A549 (cell line): ENCODE results near the gene POU4F3. TPM values are rescaled to one million over a fixed set of nuclear protein-coding genes. Genes with fewer than 3 reads are reported as not detected.
A peak's percentile ranks its signal among the peaks of the same experiment; 100 is the strongest.

ENCODE experiments used
- ATAC-seq, 2 experiments: fragments of 200-7000 bp in 1 of 2; fragments of >200 bp in 1 of 2; cut with Nextera tagmentation in 1 of 2; cut with Tn5 transposase in 1 of 2; 3 replicates each; pipeline versions ENCODE4 v1.8.0 to v1.9.1; 2018 to 2020; ENCODE audit warnings: mild to moderate bottlenecking in 1 of 2, moderate library complexity in 1 of 2
- CTCF ChIA-PET: fragments of 300-600 bp; sonication (Branson Sonifier 250); formaldehyde crosslinking; extraction: SDS; loops from one replicate; lab custom pipeline; 2021; ENCODE audit warnings: antibody characterized with exemption, inconsistent platforms; lab: Yijun Ruan, JAX
- POLR2A ChIA-PET: fragments of 350-600 bp; formaldehyde crosslinking; extraction: SDS; loops from one replicate; lab custom pipeline; 2021; ENCODE audit warnings: antibody characterized with exemption, inconsistent platforms; lab: Yijun Ruan, JAX
- DNase-seq, 2 experiments: peaks; one replicate each; pipeline versions ENCODE4 v3.0.0 to v3.0.0-alpha.2; 2011 to 2016; ENCODE audit warnings: low read depth in 1 of 2, low spot score in 1 of 2
- FAIRE-seq: peaks from 2 replicates; lab custom pipeline; 2011; peaks lifted over from hg19 to GRCh38; lab: Jason Lieb, UNC
- H3K27ac ChIP-seq, 2 experiments: fragments of >200 bp; sonication (Bioruptor Twin); formaldehyde crosslinking; 3 replicates each; pipeline ENCODE4 v1.5.1; 2016 to 2017
- H3K4me1 ChIP-seq: fragments of >200 bp; sonication (Bioruptor Twin); formaldehyde crosslinking; 3 replicates; pipeline ENCODE4 v1.6.1; 2016
- H3K4me2 ChIP-seq: fragments of >200 bp; sonication (Bioruptor Twin); formaldehyde crosslinking; 3 replicates; pipeline ENCODE4 v1.6.1; 2016
- H3K4me3 ChIP-seq: fragments of >200 bp; sonication (Bioruptor Twin); formaldehyde crosslinking; 3 replicates; pipeline ENCODE4 v1.5.1; 2016
- H3K9me3 ChIP-seq: fragments of >200 bp; sonication (Bioruptor Twin); formaldehyde crosslinking; 3 replicates; pipeline ENCODE4 v1.6.1; 2016
- CBX8 ChIP-seq: fragments of 200-600 bp; sonication (generic); IDR thresholded peaks from 2 replicates; pipeline ENCODE4 v1.6.1; 2016
- CHD2 ChIP-seq: fragments of 150-350 bp; IDR thresholded peaks from 2 replicates; pipeline ENCODE4 v1.6.1; 2014; ENCODE audit warnings: low read length; ENCODE audit not compliant: partially characterized antibody
- CHD4 ChIP-seq: fragments of 200-600 bp; sonication (generic); IDR thresholded peaks from 2 replicates; pipeline ENCODE4 v1.6.1; 2016; ENCODE audit warnings: antibody characterized with exemption, mild to moderate bottlenecking, borderline replicate concordance
- CTCF ChIP-seq: fragments of >200 bp; sonication (Bioruptor Twin); formaldehyde crosslinking; IDR thresholded peaks from 3 replicates; pipeline ENCODE4 v1.5.1; 2016
- EHMT2 ChIP-seq: fragments of 200-600 bp; sonication (generic); IDR thresholded peaks from 2 replicates; pipeline ENCODE4 v1.6.1; 2016; ENCODE audit warnings: antibody characterized with exemption, low read depth, mild to moderate bottlenecking, moderate library complexity
- FOSB ChIP-seq: fragments of 250-450 bp; sonication (Bioruptor Pico); IDR thresholded peaks from 2 replicates; pipeline ENCODE4 v1.5.0; 2020; ENCODE audit warnings: mild to moderate bottlenecking, moderate library complexity
- GATA3 ChIP-seq: IDR thresholded peaks from 2 replicates; pipeline ENCODE4 v1.6.1; 2012; ENCODE audit warnings: borderline replicate concordance
- HEYL ChIP-seq: fragments of 250-450 bp; sonication (Bioruptor Pico); IDR thresholded peaks from 2 replicates; pipeline ENCODE4 v1.8.0; 2021; ENCODE audit warnings: mild to moderate bottlenecking, moderate library complexity
- JUNB ChIP-seq: fragments of >200 bp; sonication (Bioruptor Twin); formaldehyde crosslinking; IDR thresholded peaks from 2 replicates; pipeline ENCODE4 v1.6.1; 2016
- KDM1A ChIP-seq: fragments of 200-600 bp; sonication (generic); IDR thresholded peaks from 2 replicates; pipeline ENCODE4 v1.6.1; 2016; ENCODE audit warnings: low read depth, mild to moderate bottlenecking
- KDM5A ChIP-seq: fragments of 200-600 bp; sonication (generic); IDR thresholded peaks from 2 replicates; pipeline ENCODE4 v1.6.1; 2016; ENCODE audit warnings: antibody characterized with exemption, mild to moderate bottlenecking
- MAZ ChIP-seq: fragments of 150-350 bp; IDR thresholded peaks from 2 replicates; pipeline ENCODE4 v1.6.1; 2014; ENCODE audit warnings: antibody characterized with exemption, low read depth, low read length, borderline replicate concordance
- PHF8 ChIP-seq: fragments of 200-600 bp; sonication (generic); IDR thresholded peaks from 2 replicates; pipeline ENCODE4 v1.6.1; 2016; ENCODE audit warnings: low read depth, mild to moderate bottlenecking, antibody characterized with exemption, moderate library complexity, borderline replicate concordance
- POLR2AphosphoS2 ChIP-seq: conservative IDR thresholded peaks from 2 replicates; pipeline ENCODE4 v1.6.1; 2012; ENCODE audit warnings: low read length, improper control_type of control experiment, inconsistent platforms
- RAD21 ChIP-seq, 2 experiments: fragments of >200 bp in 1 of 2; sonication (Bioruptor Twin) in 1 of 2; formaldehyde crosslinking in 1 of 2; IDR thresholded peaks in 1 of 2; conservative IDR thresholded peaks in 1 of 2; 2 replicates in 1 of 2; 3 replicates in 1 of 2; pipeline ENCODE4 v1.6.1; 2012 to 2018; ENCODE audit warnings: inconsistent platforms in 1 of 2
- RARB ChIP-seq: fragments of 250-450 bp; sonication (Bioruptor Pico); IDR thresholded peaks from 2 replicates; pipeline ENCODE4 v1.8.0; 2021; ENCODE audit warnings: mild to moderate bottlenecking, moderate library complexity
- RNF2 ChIP-seq: fragments of 200-600 bp; sonication (generic); IDR thresholded peaks from 2 replicates; pipeline ENCODE4 v1.6.1; 2016; ENCODE audit warnings: low read depth, mild to moderate bottlenecking, antibody characterized with exemption, moderate library complexity, borderline replicate concordance
- SMC3 ChIP-seq: fragments of >200 bp; sonication (Bioruptor Twin); formaldehyde crosslinking; IDR thresholded peaks from 3 replicates; pipeline ENCODE4 v1.6.1; 2018; ENCODE audit warnings: inconsistent platforms
- TFCP2L1 ChIP-seq: fragments of 250-450 bp; sonication (Bioruptor Pico); IDR thresholded peaks from 2 replicates; pipeline ENCODE4 v1.5.0; 2021; ENCODE audit warnings: mild to moderate bottlenecking
- ZSCAN20 ChIP-seq: fragments of 250-450 bp; sonication (Bioruptor Pico); IDR thresholded peaks from 2 replicates; pipeline ENCODE4 v1.8.0; 2022; ENCODE audit warnings: mild to moderate bottlenecking, moderate library complexity
- WGBS: methylation state at CpG from one replicate; pipeline ENCODE4 v1.1.6; 2017; ENCODE audit errors: missing lambda C conversion rate; 5-methylcytosine and 5-hydroxymethylcytosine counted together
- polyA plus RNA-seq, 4 experiments: library from polyadenylated mRNA; depleted of rRNA in 3 of 4; stranded (reverse); fragments of >200 nt; fragmentation: RNase III in 1 of 4; extraction: RNeasy Plus Mini Kit Qiagen cat#74134 plus additional on column Dnase treatment in 1 of 4; gene quantifications; 2 replicates in 3 of 4; 3 replicates in 1 of 4; pipeline ENCODE4 v1.2.3, GENCODE V29; 2011 to 2017
- TF ChIP-seq, protein P1 (sequence below): fragments of 450-650 bp; IDR thresholded peaks from 2 replicates; pipeline ENCODE4 v1.6.1; 2014; ENCODE audit warnings: antibody characterized with exemption
- TF ChIP-seq, protein P2 (sequence below): IDR thresholded peaks from 2 replicates; pipeline ENCODE4 v1.6.1; 2012
- TF ChIP-seq, protein P3 (sequence below): fragments of 250-450 bp; sonication (Bioruptor Pico); IDR thresholded peaks from 2 replicates; pipeline ENCODE4 v1.5.0; 2020; ENCODE audit warnings: low read depth, mild to moderate bottlenecking, moderate library complexity

POU4F3 gene
- polyA plus RNA-seq, 2 of the 4 experiments (the other 2 are of a cell fraction), result 0.08 to 0.10 TPM

DNA sequence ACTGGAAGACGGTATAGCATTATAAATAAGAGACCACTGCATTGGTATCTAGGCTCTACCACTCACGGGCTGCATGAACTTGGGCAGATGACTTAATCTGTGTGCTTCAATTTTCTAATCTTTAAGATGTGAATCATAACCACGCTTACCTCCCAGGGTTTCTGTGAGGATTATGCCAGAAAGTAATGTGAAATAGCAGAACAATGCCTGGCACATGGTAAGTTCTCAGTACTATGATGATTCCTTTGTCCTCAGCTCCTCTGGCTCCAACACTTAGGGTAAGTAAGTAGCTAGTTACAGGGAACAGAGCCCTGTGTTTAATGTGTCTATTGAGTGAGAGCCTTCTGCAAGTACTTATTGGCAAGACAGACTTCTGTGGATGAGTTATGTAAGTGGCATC is 31.1 kb downstream of the POU4F3 start:
- WGBS, result 27% methylated on average over 3 of the region's 3 CpGs
- no peak overlapping the region for H3K27ac ChIP-seq
- DNase-seq (no peak), ATAC-seq (peak; percentile 40 to 53; a peak in 4 of 6 replicates)
- H3K4me3 ChIP-seq, result no peak overlapping the region
- no peaks in the 10 kb centered on the region for H3K4me1 ChIP-seq
- no peak overlapping the region for H3K4me2 ChIP-seq
- POLR2A ChIA-PET, result no interaction called here
- no peaks in the 10 kb centered on the region for H3K9me3 ChIP-seq
- CTCF ChIA-PET, result no interaction called here
- TF ChIP-seq PHF8 (no peak), ZSCAN20 (CRISPR knock-in tag) (no peak), SMC3 (no peak), MAZ (no peak), TFCP2L1 (no peak), KDM1A (no peak), RAD21 (conservative IDR thresholded peaks at IDR 0.05 in 1 of 2, IDR thresholded peaks at IDR 0.05 in 1 of 2) (no peak), CTCF (no peak)
- TF ChIP-seq, protein P1, sequence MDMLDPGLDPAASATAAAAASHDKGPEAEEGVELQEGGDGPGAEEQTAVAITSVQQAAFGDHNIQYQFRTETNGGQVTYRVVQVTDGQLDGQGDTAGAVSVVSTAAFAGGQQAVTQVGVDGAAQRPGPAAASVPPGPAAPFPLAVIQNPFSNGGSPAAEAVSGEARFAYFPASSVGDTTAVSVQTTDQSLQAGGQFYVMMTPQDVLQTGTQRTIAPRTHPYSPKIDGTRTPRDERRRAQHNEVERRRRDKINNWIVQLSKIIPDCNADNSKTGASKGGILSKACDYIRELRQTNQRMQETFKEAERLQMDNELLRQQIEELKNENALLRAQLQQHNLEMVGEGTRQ, result no peak
- TF ChIP-seq, protein P2, sequence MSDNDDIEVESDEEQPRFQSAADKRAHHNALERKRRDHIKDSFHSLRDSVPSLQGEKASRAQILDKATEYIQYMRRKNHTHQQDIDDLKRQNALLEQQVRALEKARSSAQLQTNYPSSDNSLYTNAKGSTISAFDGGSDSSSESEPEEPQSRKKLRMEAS, result no peak
- TF ChIP-seq, all 56 proteins: peak for 0
- no peak for FAIRE-seq

DNA sequence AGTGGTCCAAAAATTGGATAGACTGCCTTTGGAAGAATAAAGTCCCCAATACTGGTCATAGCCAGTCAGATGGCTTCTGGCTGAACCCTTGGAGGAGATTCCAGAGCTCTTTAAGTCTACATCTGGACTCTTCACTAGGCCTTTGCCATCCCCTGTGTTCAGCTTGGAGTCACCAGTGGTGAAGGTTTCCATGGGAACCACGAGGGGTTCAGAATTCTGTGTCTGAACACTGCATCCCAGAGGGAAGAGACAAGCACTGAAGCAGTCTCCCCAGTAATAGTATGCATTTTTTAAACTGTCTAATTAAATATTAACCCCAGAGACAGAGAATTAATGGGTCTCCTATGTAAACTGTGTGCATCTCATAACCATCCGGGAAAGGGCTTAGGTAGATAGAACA is 38.2 kb downstream of the POU4F3 start:
- ChIA-PET POLR2A (no interaction called here), CTCF (interaction anchor here (0.6 to 2.2 kb wide), 4 partner anchors 11 to 65 kb away, joined by 3 to 7 read pairs (median 4); no protein-coding TSS in a partner anchor)
- H3K4me2 ChIP-seq, result no peak overlapping the region
- no peak for FAIRE-seq
- H3K4me3 ChIP-seq, result no peak overlapping the region
- no peaks in the 10 kb centered on the region for H3K9me3 ChIP-seq
- DNase-seq, result no peak
- TF ChIP-seq EHMT2, result no peak
- no peak for TF ChIP-seq RARB (CRISPR knock-in tag)
- TF ChIP-seq POLR2AphosphoS2, result no peak
- TF ChIP-seq CHD4, result no peak
- no peak for TF ChIP-seq HEYL (CRISPR knock-in tag)
- TF ChIP-seq FOSB (CRISPR knock-in tag), result no peak
- TF ChIP-seq KDM1A, result no peak
- TF ChIP-seq, protein P3, sequence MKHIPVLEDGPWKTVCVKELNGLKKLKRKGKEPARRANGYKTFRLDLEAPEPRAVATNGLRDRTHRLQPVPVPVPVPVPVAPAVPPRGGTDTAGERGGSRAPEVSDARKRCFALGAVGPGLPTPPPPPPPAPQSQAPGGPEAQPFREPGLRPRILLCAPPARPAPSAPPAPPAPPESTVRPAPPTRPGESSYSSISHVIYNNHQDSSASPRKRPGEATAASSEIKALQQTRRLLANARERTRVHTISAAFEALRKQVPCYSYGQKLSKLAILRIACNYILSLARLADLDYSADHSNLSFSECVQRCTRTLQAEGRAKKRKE, result no peak
- no peak for TF ChIP-seq KDM5A
- no peak for TF ChIP-seq JUNB
- TF ChIP-seq CHD2, result no peak
- TF ChIP-seq RNF2, result no peak
- no peak for TF ChIP-seq GATA3
- no peak for TF ChIP-seq CBX8
- no peak for TF ChIP-seq ZSCAN20 (CRISPR knock-in tag)
- H3K4me1 ChIP-seq, result no peaks in the 10 kb centered on the region
- ATAC-seq, result no peak
- H3K27ac ChIP-seq, result no peak overlapping the region
- WGBS, result 33% methylated on average over 2 of the region's 2 CpGs
